Mucosa of descending colon (tissue), 3 donors: ENCODE data around the gene OR10A4. TPM values are rescaled to one million over a fixed set of nuclear protein-coding genes. Genes with fewer than 3 reads are reported as not detected.

ENCODE experiments used
- ATAC-seq: fragments of 200-7000 bp; cut with Tn5 transposase; one replicate; pipeline ENCODE4 v1.9.1; 2020; ENCODE audit warnings: mild to moderate bottlenecking, moderate library complexity
- DNase-seq, 3 donors: peaks; one replicate each; pipeline ENCODE4 v3.0.0-alpha.2; 2020
- H3K36me3 ChIP-seq: fragments of 200-600 bp; one replicate; pipeline ENCODE4 v1.8.0; 2021; ENCODE audit warnings: low read depth, mild to moderate bottlenecking
- H3K4me1 ChIP-seq: fragments of 200-600 bp; one replicate; pipeline ENCODE4 v1.8.0; 2021; ENCODE audit warnings: low read depth, mild to moderate bottlenecking
- H3K4me3 ChIP-seq: fragments of 200-600 bp; one replicate; pipeline ENCODE4 v1.8.0; 2021; ENCODE audit warnings: mild to moderate bottlenecking
- H3K9me3 ChIP-seq: fragments of 200-600 bp; one replicate; pipeline ENCODE4 v1.8.0; 2021; ENCODE audit warnings: mild to moderate bottlenecking
- intact Hi-C, 2 donors: fragments of 100-400 bp; cut with DNase I in 1 of 2; cut with micrococcal nuclease in 1 of 2; formaldehyde crosslinking; loops; one replicate each; pipeline versions ENCODE4 v1.11.0 to v1.11.1; 2022; cut with DNase I, micrococcal nuclease
- total RNA-seq, 3 donors: library from RNA; stranded (reverse); fragmentation: NEBNext Ultra II Directional in 2 of 3; extraction: Animal tissue kit (Norgen Biotek cat#: 25700) in 2 of 3; gene quantifications; one replicate each; pipeline versions ENCODE4 v1.2.1 to v1.2.4, GENCODE V29; 2021 to 2023
- TF ChIP-seq, protein P1 (sequence below): fragments of 200-600 bp; IDR thresholded peaks from one replicate; pipeline ENCODE4 v1.8.0; 2022; ENCODE audit warnings: antibody characterized with exemption, mild to moderate bottlenecking
- donor health status: DM: no; HTN: no; CAD: no; lungs with moderate emphysema.
- donor health status: DM: no; HTN: no; CAD: no.
- donor health status: DM: no; HTN: yes; CAD: no.

The OR10A4 gene
- total RNA-seq, 3 donors from 2014 or later = not detected

DNA sequence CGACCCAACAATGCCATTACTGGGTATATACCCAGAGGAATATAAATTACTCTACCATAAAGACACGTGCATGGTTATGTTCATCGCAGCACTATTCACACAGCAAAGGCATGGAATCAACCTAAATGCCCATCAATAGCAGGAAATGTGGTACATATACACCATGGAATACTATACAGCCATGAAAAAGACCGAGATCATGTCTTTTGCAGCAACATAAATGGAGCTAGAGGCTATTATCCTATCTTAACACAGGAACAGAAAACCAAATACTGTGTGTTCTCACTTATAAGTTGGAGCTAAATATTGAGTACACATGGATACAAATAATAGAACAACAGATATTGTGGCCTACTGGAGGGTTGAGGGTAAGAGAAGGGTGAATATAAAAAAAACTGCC lies 12.4 kb downstream of the OR10A4 start:
- intact Hi-C loops = no loop called here
- TF ChIP-seq, protein P1, sequence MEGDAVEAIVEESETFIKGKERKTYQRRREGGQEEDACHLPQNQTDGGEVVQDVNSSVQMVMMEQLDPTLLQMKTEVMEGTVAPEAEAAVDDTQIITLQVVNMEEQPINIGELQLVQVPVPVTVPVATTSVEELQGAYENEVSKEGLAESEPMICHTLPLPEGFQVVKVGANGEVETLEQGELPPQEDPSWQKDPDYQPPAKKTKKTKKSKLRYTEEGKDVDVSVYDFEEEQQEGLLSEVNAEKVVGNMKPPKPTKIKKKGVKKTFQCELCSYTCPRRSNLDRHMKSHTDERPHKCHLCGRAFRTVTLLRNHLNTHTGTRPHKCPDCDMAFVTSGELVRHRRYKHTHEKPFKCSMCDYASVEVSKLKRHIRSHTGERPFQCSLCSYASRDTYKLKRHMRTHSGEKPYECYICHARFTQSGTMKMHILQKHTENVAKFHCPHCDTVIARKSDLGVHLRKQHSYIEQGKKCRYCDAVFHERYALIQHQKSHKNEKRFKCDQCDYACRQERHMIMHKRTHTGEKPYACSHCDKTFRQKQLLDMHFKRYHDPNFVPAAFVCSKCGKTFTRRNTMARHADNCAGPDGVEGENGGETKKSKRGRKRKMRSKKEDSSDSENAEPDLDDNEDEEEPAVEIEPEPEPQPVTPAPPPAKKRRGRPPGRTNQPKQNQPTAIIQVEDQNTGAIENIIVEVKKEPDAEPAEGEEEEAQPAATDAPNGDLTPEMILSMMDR = no peak
- no peak overlapping the region for H3K4me3 ChIP-seq
- H3K9me3 ChIP-seq = peaks cover 3% of the 10 kb centered on the region
- H3K36me3 ChIP-seq = no peaks in the 10 kb centered on the region
- ATAC-seq (no peak), DNase-seq (no peak)
- H3K4me1 ChIP-seq = no peaks in the 10 kb centered on the region

DNA sequence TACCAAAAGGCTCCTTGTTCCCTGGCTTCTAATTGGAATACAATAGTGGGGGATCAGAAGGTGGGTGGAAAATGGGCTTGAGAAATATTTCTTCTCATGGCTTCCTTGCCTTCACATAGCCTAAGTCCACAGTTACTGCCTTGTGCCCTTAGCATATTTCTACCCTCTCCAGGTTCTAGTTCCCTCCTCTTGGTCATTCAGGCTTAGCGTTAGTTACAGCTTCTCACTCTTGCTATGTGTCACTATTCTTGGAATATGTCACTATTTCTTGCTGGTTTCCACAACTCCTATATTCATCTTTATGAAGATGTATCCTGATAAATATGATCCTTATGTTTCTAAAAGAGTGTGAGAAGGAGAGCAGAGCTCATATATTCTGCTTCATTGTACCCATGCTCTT lies 13.4 kb downstream of the OR10A4 start:
- intact Hi-C loops = no loop called here
- H3K36me3 ChIP-seq = no peaks in the 10 kb centered on the region
- H3K4me1 ChIP-seq = no peaks in the 10 kb centered on the region
- ATAC-seq = no peak
- no peak for DNase-seq
- TF ChIP-seq, protein P1 = no peak
- H3K9me3 ChIP-seq = peaks cover 3% of the 10 kb centered on the region
- no peak overlapping the region for H3K4me3 ChIP-seq

DNA sequence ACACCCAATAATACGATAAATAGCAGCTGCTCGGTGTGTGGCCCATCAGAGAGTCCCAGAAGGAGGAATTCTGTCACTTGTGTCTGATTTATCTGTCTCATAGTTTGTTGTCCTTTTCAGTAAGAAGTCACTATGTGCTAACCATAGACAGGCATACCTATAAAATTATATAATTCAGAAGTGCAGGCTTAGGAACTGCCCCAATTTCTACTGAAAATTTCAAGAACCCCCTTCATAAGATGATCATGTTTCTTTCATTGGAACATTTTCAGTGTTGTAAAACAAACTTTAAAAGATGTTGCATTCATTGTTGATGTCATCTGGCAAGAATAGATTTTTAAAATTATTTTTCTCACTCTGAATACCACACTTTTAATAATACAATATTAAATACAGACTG lies 16.0 kb downstream of the OR10A4 start, which contains the start of gene OR2D2:
Gene OR2D2 (minus strand): TSS at position 101 of the 400 bp plus-strand sequence. CDS start 0 bp downstream, at position 101.
- DNase-seq (no peak), ATAC-seq (no peak)
- TF ChIP-seq, protein P1 = no peak
- Histone ChIP-seq H3K4me1 (no peaks in the 10 kb centered on the region), H3K36me3 (no peaks in the 10 kb centered on the region), H3K4me3 (no peak within 1 kb of the TSS), H3K9me3 (peaks cover 3% of the 10 kb centered on the region)
- intact Hi-C loops = no loop called here

GRCh38 chr11:6894097-6894496 lies 17.7 kb downstream of the OR10A4 start:
- no peak for DNase-seq
- Histone ChIP-seq H3K36me3 (no peaks in the 10 kb centered on the region), H3K4me3 (no peak overlapping the region), H3K4me1 (no peaks in the 10 kb centered on the region), H3K9me3 (no peaks in the 10 kb centered on the region)
- intact Hi-C loops = no loop called here
- TF ChIP-seq, protein P1 = no peak
- ATAC-seq = no peak

GRCh38 chr11:6895010-6895409 lies 18.6 kb downstream of the OR10A4 start:
- DNase-seq = no peak
- TF ChIP-seq, protein P1 = no peak
- Histone ChIP-seq H3K36me3 (no peaks in the 10 kb centered on the region), H3K4me3 (no peak overlapping the region), H3K4me1 (no peaks in the 10 kb centered on the region), H3K9me3 (no peaks in the 10 kb centered on the region)
- no peak for ATAC-seq
- intact Hi-C loops = no loop called here

GRCh38 chr11:6898911-6899310 lies 22.5 kb downstream of the OR10A4 start:
- H3K4me1 ChIP-seq = no peaks in the 10 kb centered on the region
- intact Hi-C loops = no loop called here
- ATAC-seq = no peak

More at GRCh38 chr11:6898911-6899310, 22.5 kb downstream of the OR10A4 start:
- DNase-seq = no peak
- no peaks in the 10 kb centered on the region for H3K9me3 ChIP-seq
- no peaks in the 10 kb centered on the region for H3K36me3 ChIP-seq
- TF ChIP-seq, protein P1 = no peak
- H3K4me3 ChIP-seq = no peak overlapping the region
